ENCODE results near the gene ERFL.

DNA sequence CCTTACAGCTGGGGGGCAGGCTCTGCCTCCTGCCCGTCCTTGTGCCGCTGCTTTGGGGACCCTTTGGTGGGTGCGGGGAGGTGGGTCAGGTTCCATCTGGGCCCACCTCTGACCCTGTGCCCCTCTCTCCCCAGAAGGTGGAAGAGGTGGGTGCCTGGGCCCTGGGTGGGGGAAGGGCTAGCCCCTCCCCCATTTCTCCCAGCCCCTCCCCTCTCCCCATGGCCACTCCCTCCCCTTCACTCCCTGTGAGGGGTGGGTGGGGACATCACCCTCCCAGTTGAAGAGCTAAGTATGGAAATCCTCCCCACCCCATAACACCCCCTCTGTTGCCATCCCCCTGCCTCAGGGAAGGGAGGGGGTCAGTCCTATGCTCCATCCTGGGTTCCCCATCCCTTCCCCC, 31.1 kb downstream of the ERFL start:
- TF ChIP-seq, protein P1, sequence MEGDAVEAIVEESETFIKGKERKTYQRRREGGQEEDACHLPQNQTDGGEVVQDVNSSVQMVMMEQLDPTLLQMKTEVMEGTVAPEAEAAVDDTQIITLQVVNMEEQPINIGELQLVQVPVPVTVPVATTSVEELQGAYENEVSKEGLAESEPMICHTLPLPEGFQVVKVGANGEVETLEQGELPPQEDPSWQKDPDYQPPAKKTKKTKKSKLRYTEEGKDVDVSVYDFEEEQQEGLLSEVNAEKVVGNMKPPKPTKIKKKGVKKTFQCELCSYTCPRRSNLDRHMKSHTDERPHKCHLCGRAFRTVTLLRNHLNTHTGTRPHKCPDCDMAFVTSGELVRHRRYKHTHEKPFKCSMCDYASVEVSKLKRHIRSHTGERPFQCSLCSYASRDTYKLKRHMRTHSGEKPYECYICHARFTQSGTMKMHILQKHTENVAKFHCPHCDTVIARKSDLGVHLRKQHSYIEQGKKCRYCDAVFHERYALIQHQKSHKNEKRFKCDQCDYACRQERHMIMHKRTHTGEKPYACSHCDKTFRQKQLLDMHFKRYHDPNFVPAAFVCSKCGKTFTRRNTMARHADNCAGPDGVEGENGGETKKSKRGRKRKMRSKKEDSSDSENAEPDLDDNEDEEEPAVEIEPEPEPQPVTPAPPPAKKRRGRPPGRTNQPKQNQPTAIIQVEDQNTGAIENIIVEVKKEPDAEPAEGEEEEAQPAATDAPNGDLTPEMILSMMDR (IDR thresholded peaks at IDR 0.05): no peak
- TF ChIP-seq POLR2A (IDR thresholded peaks at IDR 0.05): no peak

All from transverse colon (tissue), 3 donors.